SK-N-SH treated with all-trans-retinoic acid at 6 μM for 48 hours (cell line): ENCODE results near the gene ACTBL2.

ENCODE experiments used
- ATAC-seq: fragments of 200-7000 bp; cut with Tn5 transposase; 3 replicates; pipeline ENCODE4 v1.9.1; 2020; ENCODE audit warnings: mild to moderate bottlenecking, moderate library complexity
- ARNTL ChIP-seq: fragments of 450-650 bp; formaldehyde crosslinking; IDR thresholded peaks from 2 replicates; pipeline ENCODE4 v1.5.0; 2020; ENCODE audit warnings: low read depth, mild to moderate bottlenecking, moderate library complexity, borderline replicate concordance
- BACH2 ChIP-seq: fragments of 250-450 bp; sonication (Bioruptor Pico); IDR thresholded peaks from 2 replicates; pipeline ENCODE4 v1.9.0; 2021; ENCODE audit warnings: mild to moderate bottlenecking, borderline replicate concordance
- CREB5 ChIP-seq: fragments of 250-450 bp; sonication (Bioruptor Pico); IDR thresholded peaks from 2 replicates; pipeline ENCODE4 v1.5.1; 2020; ENCODE audit warnings: low read depth, mild to moderate bottlenecking, moderate library complexity
- CSDC2 ChIP-seq: fragments of 250-450 bp; sonication (Bioruptor Pico); IDR thresholded peaks from 2 replicates; pipeline ENCODE4 v1.5.0; 2020; ENCODE audit warnings: mild to moderate bottlenecking, moderate library complexity
- CSRNP3 ChIP-seq: fragments of 250-450 bp; sonication (Bioruptor Pico); IDR thresholded peaks from 2 replicates; pipeline ENCODE4 v1.5.1; 2021; ENCODE audit warnings: mild to moderate bottlenecking, moderate library complexity
- ESRRG ChIP-seq: fragments of 250-450 bp; sonication (Bioruptor Pico); IDR thresholded peaks from 2 replicates; pipeline ENCODE4 v1.6.1; 2021; ENCODE audit warnings: mild to moderate bottlenecking
- ISL1 ChIP-seq: fragments of 250-450 bp; sonication (Bioruptor Pico); IDR thresholded peaks from 2 replicates; pipeline ENCODE4 v2.1.2; 2022; ENCODE audit warnings: mild to moderate bottlenecking, moderate library complexity
- OSR1 ChIP-seq: fragments of 250-450 bp; sonication (Bioruptor Pico); IDR thresholded peaks from 2 replicates; pipeline ENCODE4 v1.8.0; 2022; ENCODE audit warnings: moderate library complexity, mild to moderate bottlenecking, inconsistent platforms
- PATZ1 ChIP-seq: fragments of 250-450 bp; sonication (Bioruptor Pico); IDR thresholded peaks from 2 replicates; pipeline ENCODE4 v1.8.0; 2020; ENCODE audit warnings: mild to moderate bottlenecking, moderate library complexity, borderline replicate concordance
- POU6F1 ChIP-seq: fragments of 250-450 bp; sonication (Bioruptor Pico); IDR thresholded peaks from 2 replicates; pipeline ENCODE4 v1.8.0; 2021; ENCODE audit warnings: low read depth, mild to moderate bottlenecking, moderate library complexity, borderline replicate concordance
- RARB ChIP-seq: fragments of 250-450 bp; sonication (Bioruptor Pico); IDR thresholded peaks from 2 replicates; pipeline ENCODE4 v1.8.0; 2021; ENCODE audit warnings: mild to moderate bottlenecking, moderate library complexity
- SNAI2 ChIP-seq: fragments of 250-450 bp; sonication (Bioruptor Pico); IDR thresholded peaks from 2 replicates; pipeline ENCODE4 v1.5.0; 2020; ENCODE audit warnings: mild to moderate bottlenecking, moderate library complexity
- TCF4 ChIP-seq: fragments of 250-450 bp; sonication (Bioruptor Pico); IDR thresholded peaks from 2 replicates; pipeline ENCODE4 v1.8.0; 2021; ENCODE audit warnings: mild to moderate bottlenecking, moderate library complexity, borderline replicate concordance
- TOX ChIP-seq: fragments of 250-450 bp; sonication (Bioruptor Pico); IDR thresholded peaks from 2 replicates; pipeline ENCODE4 v1.8.0; 2021; ENCODE audit warnings: mild to moderate bottlenecking, moderate library complexity, borderline replicate concordance
- TSHZ2 ChIP-seq: fragments of 250-450 bp; sonication (Bioruptor Pico); IDR thresholded peaks from 2 replicates; pipeline ENCODE4 v1.5.0; 2020; ENCODE audit warnings: mild to moderate bottlenecking, moderate library complexity
- ZFP3 ChIP-seq: fragments of 250-450 bp; sonication (Bioruptor Pico); IDR thresholded peaks from 2 replicates; pipeline ENCODE4 v1.5.0; 2020; ENCODE audit warnings: mild to moderate bottlenecking, moderate library complexity
- ZFP30 ChIP-seq: fragments of 450-650 bp; formaldehyde crosslinking; IDR thresholded peaks from 2 replicates; pipeline ENCODE4 v1.5.0; 2022; ENCODE audit warnings: mild to moderate bottlenecking, moderate library complexity
- ZNF565 ChIP-seq: fragments of 450-650 bp; formaldehyde crosslinking; conservative IDR thresholded peaks from 2 replicates; pipeline ENCODE4 v1.5.0; 2020; ENCODE audit warnings: low read depth, mild to moderate bottlenecking, moderate library complexity
- ZNF70 ChIP-seq: fragments of 450-650 bp; formaldehyde crosslinking; IDR thresholded peaks from 2 replicates; pipeline ENCODE4 v1.5.0; 2020; ENCODE audit warnings: mild to moderate bottlenecking, moderate library complexity
- ZNF8 ChIP-seq: fragments of 450-650 bp; formaldehyde crosslinking; IDR thresholded peaks from 2 replicates; pipeline ENCODE4 v1.5.0; 2020; ENCODE audit warnings: mild to moderate bottlenecking, moderate library complexity

Gene ACTBL2

GRCh38 chr5:57509501-57510260 is 27.1 kb upstream of the ACTBL2 start (continued):
- TF ChIP-seq ZFP30: no peak
- TF ChIP-seq, all 23 proteins: peak for 0

- ATAC-seq: no peak
- TF ChIP-seq TOX (CRISPR knock-in tag): no peak
- no peak for TF ChIP-seq ZNF70 (CRISPR knock-in tag)
- TF ChIP-seq TSHZ2: no peak
- no peak for TF ChIP-seq ZNF565 (CRISPR knock-in tag)
- TF ChIP-seq ZFP3 (CRISPR knock-in tag): no peak
- TF ChIP-seq SNAI2: no peak
- TF ChIP-seq BACH2 (CRISPR knock-in tag): no peak
- TF ChIP-seq ESRRG (CRISPR knock-in tag): no peak
- TF ChIP-seq ARNTL (CRISPR knock-in tag): no peak
- no peak for TF ChIP-seq CSDC2
- TF ChIP-seq ZNF8 (CRISPR knock-in tag): no peak
- no peak for TF ChIP-seq RARB (CRISPR knock-in tag)
- TF ChIP-seq POU6F1 (CRISPR knock-in tag): no peak
- TF ChIP-seq CSRNP3: no peak
- no peak for TF ChIP-seq ZFP30
- TF ChIP-seq OSR1 (CRISPR knock-in tag): no peak
- no peak for TF ChIP-seq TCF4 (CRISPR knock-in tag)
- TF ChIP-seq CREB5 (CRISPR knock-in tag): no peak
- TF ChIP-seq PATZ1 (CRISPR knock-in tag): no peak
- no peak for TF ChIP-seq ISL1 (CRISPR knock-in tag)
Measured at GRCh38 chr5:57508211-57508610, 25.6 kb upstream of the ACTBL2 start.

- no peak for ATAC-seq
- no peak for TF ChIP-seq ARNTL (CRISPR knock-in tag)
- 0 out of 2 replicates have a peak, but pooled peaks have one; percentile 22 for TF ChIP-seq PATZ1 (CRISPR knock-in tag)
- TF ChIP-seq, all 23 proteins: peak for 1
Measured at GRCh38 chr5:57505272-57506200, 22.9 kb upstream of the ACTBL2 start.
